A549 treated with RU486 at 1 μM for 4 hours (cell line): Measurements from ENCODE around the gene MT1F. TPM values are rescaled to one million over a fixed set of nuclear protein-coding genes. Genes with fewer than 3 reads are reported as not detected.

Experiments
- total RNA-seq: library from RNA; stranded (reverse); fragments of 200-300 nt; extraction: Qiagen RNA extraction; gene quantifications from 5 replicates; pipeline ENCODE4 v1.2.3, GENCODE V29; 2022; ENCODE audit warnings: low read depth

The MT1F gene
- 10.9 to 16.8 TPM (median 11.8 TPM) in 5 replicates for total RNA-seq

DNA sequence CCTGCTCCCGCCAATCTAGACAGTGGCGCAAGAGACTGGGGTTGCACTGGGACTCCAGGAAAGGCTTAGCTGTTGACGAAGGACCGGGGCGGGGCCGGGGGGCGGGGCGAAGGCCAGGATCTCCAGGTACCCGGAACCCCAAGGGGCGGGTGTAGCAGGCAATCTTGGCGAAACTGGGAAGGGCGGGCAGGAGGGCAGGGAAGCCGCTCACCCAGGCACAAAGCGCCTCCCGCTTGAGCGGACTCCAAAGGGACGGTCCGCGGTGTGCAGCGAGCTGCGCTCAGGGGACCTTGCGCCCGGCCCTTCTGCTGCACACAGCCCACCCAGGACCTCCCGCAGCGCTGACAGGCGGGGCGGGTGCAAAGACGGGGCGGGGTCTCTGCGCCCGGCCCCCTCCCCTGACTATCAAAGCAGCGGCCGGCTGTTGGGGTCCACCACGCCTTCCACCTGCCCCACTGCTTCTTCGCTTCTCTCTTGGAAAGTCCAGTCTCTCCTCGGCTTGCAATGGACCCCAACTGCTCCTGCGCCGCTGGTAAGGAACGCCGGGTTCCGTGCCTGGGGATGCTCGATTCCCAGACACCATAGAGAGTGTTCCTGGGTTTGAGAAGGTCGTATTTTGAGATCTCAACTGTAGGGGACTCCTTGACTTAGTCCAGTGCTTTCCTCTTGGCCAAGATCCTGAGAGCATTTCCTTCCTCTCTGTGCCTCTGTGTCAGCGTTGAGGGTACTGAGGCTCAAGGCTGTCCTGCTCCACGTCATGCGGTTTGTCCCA lies at the start of gene MT1F:
TSS of gene MT1F (plus strand) at position 405 of the 772 bp plus-strand sequence. CDS start at position 505, 100 bp downstream.

DNA sequence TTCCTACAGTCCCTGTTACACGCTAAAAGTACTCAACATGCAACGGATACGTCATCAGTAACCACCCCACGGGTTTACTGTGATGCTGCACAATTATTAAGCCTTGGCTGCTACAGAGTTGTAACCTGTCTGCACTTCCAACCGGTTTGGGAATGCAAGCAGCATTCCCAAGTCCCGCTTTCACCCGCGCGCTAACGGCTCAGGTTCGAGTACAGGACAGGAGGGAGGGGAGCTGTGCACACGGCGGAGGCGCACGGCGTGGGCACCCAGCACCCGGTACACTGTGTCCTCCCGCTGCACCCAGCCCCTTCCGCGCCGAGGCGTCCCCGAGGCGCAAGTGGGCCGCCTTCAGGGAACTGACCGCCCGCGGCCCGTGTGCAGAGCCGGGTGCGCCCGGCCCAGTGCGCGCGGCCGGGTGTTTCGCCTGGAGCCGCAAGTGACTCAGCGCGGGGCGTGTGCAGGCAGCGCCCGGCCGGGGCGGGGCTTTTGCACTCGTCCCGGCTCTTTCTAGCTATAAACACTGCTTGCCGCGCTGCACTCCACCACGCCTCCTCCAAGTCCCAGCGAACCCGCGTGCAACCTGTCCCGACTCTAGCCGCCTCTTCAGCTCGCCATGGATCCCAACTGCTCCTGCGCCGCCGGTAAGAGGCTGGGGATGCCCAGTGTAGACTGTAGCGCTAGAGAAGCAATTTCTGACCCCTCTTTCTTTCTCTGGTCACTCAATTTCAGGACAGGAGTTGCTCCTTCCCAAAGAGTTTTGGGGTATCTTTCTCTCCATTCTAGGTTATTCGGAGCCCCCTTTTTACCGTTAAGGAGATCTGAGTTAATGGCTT lies 49.5 kb upstream of the MT1F start, which contains the start of gene MT2A:
TSS of gene MT2A (plus strand) at position 542 of the 833 bp plus-strand sequence. CDS start at position 614, 72 bp downstream.

DNA sequence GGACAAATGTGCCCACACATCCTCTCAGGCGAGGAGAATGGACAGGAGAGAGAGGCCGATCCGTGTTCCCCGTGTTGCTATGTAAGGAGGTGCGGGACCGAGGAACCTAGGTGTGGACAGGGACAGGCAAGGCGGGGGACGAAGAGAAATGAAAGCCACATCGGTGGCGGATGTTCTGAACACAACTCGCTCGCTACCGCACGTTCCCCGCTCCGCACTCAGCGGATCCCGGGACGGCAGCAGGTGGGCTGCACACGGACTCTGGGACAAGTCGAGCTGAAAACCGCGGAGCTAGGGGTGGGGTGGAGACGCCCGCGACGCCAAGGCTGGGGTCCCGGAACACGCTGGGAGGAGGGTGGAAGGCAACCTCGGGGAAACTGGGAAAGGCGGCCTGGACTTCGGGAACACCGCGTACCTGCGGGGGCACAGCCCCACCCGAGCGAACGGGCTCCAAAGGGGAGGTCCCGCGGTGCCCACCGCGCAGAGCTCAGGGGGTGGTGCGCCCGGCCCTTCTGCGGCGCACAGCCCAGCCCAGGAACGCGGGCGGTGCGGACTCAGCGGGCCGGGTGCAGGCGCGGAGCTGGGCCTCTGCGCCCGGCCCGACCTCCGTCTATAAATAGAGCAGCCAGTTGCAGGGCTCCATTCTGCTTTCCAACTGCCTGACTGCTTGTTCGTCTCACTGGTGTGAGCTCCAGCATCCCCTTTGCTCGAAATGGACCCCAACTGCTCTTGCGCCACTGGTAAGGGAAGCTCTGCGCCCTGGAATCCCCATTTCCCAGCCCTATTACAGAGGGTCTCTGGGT lies 32.4 kb upstream of the MT1F start, which contains the start of gene MT1E:
TSS of gene MT1E (plus strand) at position 642 of the 803 bp plus-strand sequence. CDS start at position 713, 71 bp downstream.

DNA sequence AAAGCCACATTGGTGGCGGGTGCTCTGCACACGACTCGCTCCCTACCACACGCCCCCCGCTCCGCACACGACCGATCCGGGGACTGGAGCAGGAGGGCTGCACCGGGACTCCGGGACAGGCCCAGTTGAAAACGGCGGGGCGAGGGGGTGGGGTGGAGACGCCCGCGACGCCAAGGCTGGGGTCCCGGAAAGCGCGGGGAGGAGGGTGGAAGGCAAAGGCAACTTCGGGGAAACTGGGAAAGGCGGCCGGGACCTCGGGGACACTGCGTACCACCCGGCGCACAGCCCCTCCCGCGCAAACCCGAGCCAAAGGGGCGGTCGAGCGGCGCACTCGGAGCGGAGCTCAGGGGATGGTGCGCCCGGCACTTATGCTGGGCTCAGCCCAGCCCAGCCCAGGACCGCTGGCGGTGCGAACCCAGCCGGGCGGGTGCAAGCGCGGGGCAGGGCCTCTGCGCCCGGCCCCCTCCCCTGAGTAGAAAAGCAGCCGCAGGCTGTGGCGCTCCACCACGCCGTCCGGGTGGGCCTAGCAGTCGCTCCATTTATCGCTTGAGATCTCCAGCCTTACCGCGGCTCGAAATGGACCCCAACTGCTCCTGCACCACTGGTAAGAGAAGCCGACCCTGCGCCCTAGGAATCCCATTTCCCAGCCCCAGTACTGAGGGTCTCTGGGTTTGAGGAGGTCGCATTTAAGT lies 25.5 kb upstream of the MT1F start, which contains the start of gene MT1M:
TSS of gene MT1M (plus strand) at position 504 of the 692 bp plus-strand sequence. CDS start at position 577, 73 bp downstream.

DNA sequence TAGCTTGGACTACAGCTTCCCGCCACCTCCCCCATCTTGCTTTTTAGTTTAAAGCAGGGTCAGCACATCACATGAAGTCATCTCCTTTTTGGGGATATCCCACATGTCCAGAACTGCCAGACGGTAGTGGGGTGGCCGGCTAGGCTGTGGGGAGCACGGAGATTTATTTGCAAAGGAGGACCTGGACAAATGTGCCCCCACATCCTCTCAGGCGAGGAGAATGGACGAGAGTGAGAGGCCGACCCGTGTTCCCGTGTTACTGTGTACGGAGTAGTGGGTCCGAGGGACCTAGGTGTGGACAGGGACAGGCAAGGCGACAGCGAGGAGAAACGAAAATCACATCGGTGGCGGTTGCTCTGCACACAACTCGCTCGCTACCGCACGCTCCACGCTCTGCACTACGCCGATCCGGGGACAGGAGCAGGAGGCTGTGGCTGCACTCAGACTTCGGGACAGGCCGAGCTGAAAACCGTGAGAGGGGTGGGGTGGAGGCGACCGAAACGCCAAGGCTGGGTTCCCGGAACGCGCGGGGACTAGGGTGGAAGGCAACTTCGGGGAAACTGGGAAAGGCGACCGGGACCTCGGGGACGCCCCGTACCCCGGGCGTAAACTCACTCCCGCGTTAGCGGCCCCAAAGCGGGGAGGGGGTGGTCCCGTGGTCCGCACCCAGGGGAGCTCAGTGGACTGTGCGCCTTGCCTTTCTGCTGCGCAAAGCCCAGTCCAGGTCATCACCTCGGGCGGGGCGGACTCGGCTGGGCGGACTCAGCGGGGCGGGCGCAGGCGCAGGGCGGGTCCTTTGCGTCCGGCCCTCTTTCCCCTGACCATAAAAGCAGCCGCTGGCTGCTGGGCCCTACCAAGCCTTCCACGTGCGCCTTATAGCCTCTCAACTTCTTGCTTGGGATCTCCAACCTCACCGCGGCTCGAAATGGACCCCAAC lies 19.7 kb upstream of the MT1F start, which contains the start of gene MT1A:
TSS of gene MT1A (plus strand) at position 853 of the 937 bp plus-strand sequence. CDS start at position 926, 73 bp downstream.

DNA sequence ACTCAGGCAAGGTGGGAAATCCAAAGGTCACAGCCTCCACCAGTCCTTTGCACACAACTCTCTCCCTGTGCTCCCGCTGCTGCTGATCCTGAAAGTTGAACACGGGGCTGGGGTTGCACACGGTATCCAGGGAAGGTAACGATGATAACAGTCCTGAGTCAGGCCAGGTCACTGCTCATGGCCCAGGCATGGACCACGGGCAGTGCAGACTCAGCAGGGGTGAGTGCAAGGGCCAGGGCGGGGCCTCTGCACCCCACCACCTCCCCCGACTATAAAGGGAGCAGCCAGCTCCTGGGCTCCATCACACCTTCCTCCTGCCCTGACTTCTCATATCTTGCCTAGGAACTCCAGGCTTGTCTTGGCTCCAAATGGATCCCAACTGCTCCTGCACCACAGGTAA lies 6.2 kb upstream of the MT1F start, which contains the start of gene MT1B:
TSS of gene MT1B (plus strand) at position 301 of the 400 bp plus-strand sequence. CDS start at position 369, 68 bp downstream.

DNA sequence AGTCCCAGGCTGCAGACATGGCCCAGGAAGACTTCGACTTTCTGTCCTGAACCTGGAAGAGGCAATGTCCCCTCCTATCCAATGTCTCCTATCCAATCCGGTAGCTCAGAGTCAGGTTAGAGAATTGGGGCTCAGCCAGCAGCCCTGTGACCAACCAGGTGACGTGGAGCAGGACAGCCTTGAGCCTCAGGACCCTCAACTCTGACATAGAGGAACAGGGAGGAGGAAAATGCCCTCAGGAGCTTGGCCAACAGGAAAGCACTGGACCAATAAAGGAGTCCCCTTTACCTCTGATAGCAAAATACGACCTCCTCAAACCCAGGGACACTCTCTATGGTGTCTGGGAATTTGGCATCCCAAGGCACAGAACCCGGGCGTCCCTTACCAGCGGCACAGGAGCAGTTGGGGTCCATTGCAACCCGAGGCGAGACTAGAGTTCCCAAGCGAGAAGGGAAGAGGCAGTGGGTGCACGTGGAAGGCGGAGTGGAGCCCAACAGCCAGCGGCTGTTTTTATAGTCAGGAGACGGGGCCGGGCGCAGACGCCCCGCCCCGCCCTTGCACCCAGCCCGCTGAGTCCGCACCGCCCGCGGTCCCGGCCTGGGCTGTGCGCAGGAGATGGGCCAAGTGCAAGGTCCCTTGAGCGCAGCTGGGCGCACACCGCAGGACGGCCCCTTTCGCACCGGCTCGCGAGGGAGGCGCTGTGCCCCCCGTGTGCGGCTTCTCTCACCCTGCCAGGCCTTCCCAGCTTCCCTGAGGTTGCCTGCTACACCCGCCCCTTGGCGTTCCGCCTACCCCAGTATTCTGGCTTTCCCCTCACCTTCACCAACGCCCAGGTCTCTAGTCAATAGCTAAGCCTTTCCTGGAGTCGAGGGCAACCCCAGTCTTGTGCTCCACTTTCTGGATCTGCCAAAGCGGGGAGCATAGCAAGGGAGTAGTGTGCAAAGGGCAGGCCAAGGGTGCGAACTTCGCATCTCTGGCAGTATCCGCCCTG lies 10.1 kb downstream of the MT1F start, which contains the start of gene MT1G:
TSS of gene MT1G (minus strand) at position 485 of the 991 bp plus-strand sequence. CDS start at position 413, 72 bp downstream.

DNA sequence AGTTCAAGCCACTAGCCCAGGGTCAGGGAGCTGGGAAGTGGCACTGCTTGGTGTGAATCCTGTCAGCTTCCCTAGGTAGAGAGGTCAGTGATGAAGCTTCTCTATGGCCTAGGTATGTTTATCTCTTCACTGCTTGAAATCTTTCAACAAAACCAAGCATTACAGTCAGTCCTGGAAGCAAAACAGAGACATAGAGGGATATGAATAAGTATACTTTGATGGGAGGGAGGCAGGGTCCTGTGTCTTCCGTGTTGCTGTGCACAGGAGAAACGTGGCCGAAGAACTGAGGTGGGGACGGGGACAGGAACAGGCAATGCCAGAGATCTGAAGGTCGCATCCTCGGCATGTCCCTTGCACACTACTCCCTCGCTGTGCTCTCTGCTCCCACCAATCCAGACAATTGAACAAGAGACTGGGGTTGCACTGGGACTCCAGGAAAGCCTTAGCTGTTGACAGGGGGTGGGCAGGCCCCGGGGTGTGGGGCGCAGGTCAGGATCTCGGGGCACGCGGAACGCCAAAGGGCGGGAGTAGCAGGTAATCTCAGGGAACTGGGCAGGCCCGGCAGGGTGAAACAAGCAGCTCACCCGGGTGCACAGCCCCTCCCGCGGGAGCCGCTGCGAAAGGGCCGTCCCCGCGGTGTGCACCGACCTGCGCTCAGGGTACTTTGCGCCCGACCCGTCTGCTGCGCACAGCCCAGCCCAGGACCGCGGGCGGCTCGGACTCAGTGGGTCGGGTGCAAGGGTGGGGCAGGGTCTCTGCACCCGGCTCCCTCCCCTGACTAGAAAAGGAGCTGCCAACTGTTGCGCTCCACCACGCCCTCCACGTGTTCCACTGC lies 11.5 kb downstream of the MT1F start, which contains the start of gene MT1H:
TSS of gene MT1H (plus strand) at position 810 of the 835 bp plus-strand sequence. CDS start 71 bp downstream, outside the sequence.

DNA sequence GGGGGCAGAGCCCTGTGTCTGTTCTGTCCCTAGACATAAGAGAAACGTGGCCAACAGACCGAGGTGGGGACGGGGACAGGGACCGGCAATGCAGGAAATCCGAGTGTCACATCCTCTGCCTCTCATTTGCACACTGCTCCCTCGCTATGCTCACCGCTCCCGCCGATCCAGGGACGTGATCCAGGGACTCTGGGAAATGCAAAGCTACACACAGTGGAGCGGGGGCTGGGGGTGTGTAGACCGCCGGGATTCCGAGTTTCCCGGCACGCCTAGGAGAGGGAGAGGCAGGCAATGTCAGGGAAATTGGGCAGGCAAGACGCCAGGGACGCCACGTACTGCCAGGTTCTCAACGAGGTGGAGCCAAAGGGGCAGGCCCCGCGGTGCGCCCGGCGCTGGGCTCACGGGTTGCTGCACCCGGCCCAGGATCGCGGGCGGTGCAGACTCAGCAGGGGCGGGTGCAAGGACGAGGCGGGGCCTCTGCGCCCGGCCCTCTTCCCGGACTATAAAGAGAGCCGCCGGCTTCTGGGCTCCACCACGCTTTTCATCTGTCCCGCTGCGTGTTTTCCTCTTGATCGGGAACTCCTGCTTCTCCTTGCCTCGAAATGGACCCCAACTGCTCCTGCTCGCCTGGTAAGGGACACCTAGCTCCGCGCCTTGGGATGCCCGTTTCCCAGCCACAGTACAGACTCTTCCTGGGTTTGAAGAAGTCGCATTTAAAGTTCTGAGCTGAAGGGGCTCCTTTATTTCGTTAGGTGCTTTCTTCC lies 24.4 kb downstream of the MT1F start, which contains the start of gene MT1X:
TSS of gene MT1X (plus strand) at position 532 of the 764 bp plus-strand sequence. CDS start at position 603, 71 bp downstream.

Other genes with a start within 250 kb of the MT1F start
- gene AMFR, start 232.4 kb upstream of the MT1F start, total RNA-seq: 53.9 to 71.2 TPM (median 63.9 TPM) in 5 replicates
- 105 to 128 TPM (median 110 TPM) in 5 replicates for gene NUDT21, start 206.6 kb upstream of the MT1F start, total RNA-seq
- gene OGFOD1, start 206.4 kb upstream of the MT1F start, total RNA-seq: 58.4 to 100 TPM (median 74.5 TPM) in 5 replicates
- 12.0 to 24.6 TPM (median 19.4 TPM) in 5 replicates for gene BBS2, start 137.9 kb upstream of the MT1F start, total RNA-seq
- gene MT4, start 92.9 kb upstream of the MT1F start, total RNA-seq: not detected in 5 replicates
- gene MT3, start 68.4 kb upstream of the MT1F start, total RNA-seq: 0.40 to 0.54 TPM in 2 of 5 replicates, not detected in the others
- gene MT2A, start 49.4 kb upstream of the MT1F start, total RNA-seq: 556 to 952 TPM (median 727 TPM) in 5 replicates
- 0.95 TPM in 1 of 5 replicates, not detected in the others for gene MT1E, start 32.2 kb upstream of the MT1F start, total RNA-seq
- gene MT1M, start 25.3 kb upstream of the MT1F start, total RNA-seq: not detected in 5 replicates
- 17.0 to 21.0 TPM (median 17.8 TPM) in 5 replicates for gene MT1A, start 19.3 kb upstream of the MT1F start, total RNA-seq
- gene MT1B, start 6.1 kb upstream of the MT1F start, total RNA-seq: not detected in 5 replicates
- gene MT1G, start 10.1 kb downstream of the MT1F start, total RNA-seq: not detected in 5 replicates
- gene MT1H, start 11.9 kb downstream of the MT1F start, total RNA-seq: not detected in 5 replicates
- 177 to 256 TPM (median 193 TPM) in 5 replicates for gene MT1X, start 24.5 kb downstream of the MT1F start, total RNA-seq
- 85.8 to 103 TPM (median 99.0 TPM) in 5 replicates for gene NUP93, start 72.2 kb downstream of the MT1F start, total RNA-seq
- not detected in 5 replicates for gene SLC12A3, start 207.2 kb downstream of the MT1F start, total RNA-seq